ENCODE results near the gene CRMP1.

Gene CRMP1

DNA sequence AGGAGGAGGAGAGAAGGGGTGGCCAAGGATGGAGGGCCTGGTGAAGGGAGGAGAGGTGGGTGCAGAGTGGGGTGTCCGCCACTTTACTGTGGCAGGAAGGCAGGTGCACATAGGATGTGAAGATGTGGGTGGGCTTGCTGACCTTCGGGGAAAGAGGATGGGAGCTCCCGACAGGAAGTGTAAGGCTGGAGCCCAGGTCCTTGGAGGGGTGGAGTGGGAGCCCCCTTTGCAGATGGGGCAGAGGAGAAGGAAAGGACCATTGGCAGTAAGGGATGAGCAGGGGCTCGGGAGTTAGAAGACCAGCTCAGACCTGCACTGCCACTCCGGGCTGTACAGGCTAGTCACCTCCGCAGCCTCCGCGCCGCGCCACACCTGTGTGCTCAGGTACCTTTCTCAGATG is 92.4 kb downstream of the CRMP1 start:
- Histone ChIP-seq H3K27ac (ENCODE audit: insufficient read depth, low read depth, low read length, poor library complexity, severe bottlenecking) (no peak overlapping the region), H3K27me3 (ENCODE audit: control insufficient read depth, insufficient read depth, low read length, poor library complexity, severe bottlenecking) (no peaks in the 10 kb centered on the region), H3K4me3 (ENCODE audit: insufficient read depth, low read depth, low read length) (no peak overlapping the region), H3K9me3 (ENCODE audit: control insufficient read depth, low read length) (no peaks in the 10 kb centered on the region), H3K36me3 (ENCODE audit: control insufficient read depth, insufficient read depth, low read length) (peaks cover 11% of the 10 kb centered on the region), H3K4me1 (ENCODE audit: control insufficient read depth, insufficient read depth, low read length) (no peaks in the 10 kb centered on the region)
- 95 to 96% methylated on average over 8 to 10 of the region's 10 CpGs for WGBS, 2 experiments

- Histone ChIP-seq H3K27ac (ENCODE audit: insufficient read depth, low read depth, low read length, poor library complexity, severe bottlenecking) (no peak overlapping the region), H3K36me3 (ENCODE audit: control insufficient read depth, insufficient read depth, low read length) (peaks cover 11% of the 10 kb centered on the region), H3K27me3 (ENCODE audit: control insufficient read depth, insufficient read depth, low read length, poor library complexity, severe bottlenecking) (no peaks in the 10 kb centered on the region), H3K9me3 (ENCODE audit: control insufficient read depth, low read length) (no peaks in the 10 kb centered on the region), H3K4me3 (ENCODE audit: insufficient read depth, low read depth, low read length) (no peak overlapping the region), H3K4me1 (ENCODE audit: control insufficient read depth, insufficient read depth, low read length) (no peaks in the 10 kb centered on the region)
- 91 to 94% methylated on average over 11 of the region's 11 CpGs for WGBS, 2 experiments
These were observed 93.5 kb downstream of the CRMP1 start for GRCh38 chr4:5799406-5799805.

DNA sequence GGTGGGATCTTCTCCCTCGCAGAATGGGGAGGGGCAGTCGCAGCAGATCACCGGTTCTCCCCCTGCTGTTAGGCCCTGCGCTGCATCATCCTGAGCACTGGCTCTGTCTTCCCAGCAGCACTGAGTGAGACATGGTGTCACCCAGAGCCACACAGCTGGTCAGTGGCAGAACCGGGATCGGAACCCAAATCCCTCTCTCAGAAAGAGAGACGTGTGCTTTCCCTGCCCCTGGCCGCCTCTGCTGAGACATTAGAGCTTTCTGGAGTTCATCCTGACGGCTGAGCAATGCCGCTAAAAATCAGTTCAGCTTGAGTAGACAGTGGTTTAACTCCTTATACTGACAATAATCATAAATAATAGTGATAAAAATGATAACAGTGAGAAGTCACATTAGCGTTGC is 93.9 kb downstream of the CRMP1 start:
- 91 to 96% methylated on average over 10 to 11 of the region's 11 CpGs for WGBS, 2 experiments
- H3K4me3 ChIP-seq (ENCODE audit: insufficient read depth, low read depth, low read length): no peak overlapping the region
- H3K36me3 ChIP-seq (ENCODE audit: control insufficient read depth, insufficient read depth, low read length): peaks cover 11% of the 10 kb centered on the region

GRCh38 chr4:5798462-5798861 is 94.4 kb downstream of the CRMP1 start:
- H3K36me3 ChIP-seq (ENCODE audit: control insufficient read depth, insufficient read depth, low read length): peaks cover 11% of the 10 kb centered on the region
- H3K27ac ChIP-seq (ENCODE audit: insufficient read depth, low read depth, low read length, poor library complexity, severe bottlenecking): no peak overlapping the region
- no peak overlapping the region for H3K4me3 ChIP-seq (ENCODE audit: insufficient read depth, low read depth, low read length)
- H3K27me3 ChIP-seq (ENCODE audit: control insufficient read depth, insufficient read depth, low read length, poor library complexity, severe bottlenecking): no peaks in the 10 kb centered on the region
- H3K9me3 ChIP-seq (ENCODE audit: control insufficient read depth, low read length): no peaks in the 10 kb centered on the region
- 93 to 95% methylated on average over 11 of the region's 11 CpGs for WGBS, 2 experiments
- H3K4me1 ChIP-seq (ENCODE audit: control insufficient read depth, insufficient read depth, low read length): no peaks in the 10 kb centered on the region

More for the DNA sequence above, 93.9 kb downstream of the CRMP1 start:
- Histone ChIP-seq H3K27me3 (ENCODE audit: control insufficient read depth, insufficient read depth, low read length, poor library complexity, severe bottlenecking) (no peaks in the 10 kb centered on the region), H3K9me3 (ENCODE audit: control insufficient read depth, low read length) (no peaks in the 10 kb centered on the region), H3K27ac (ENCODE audit: insufficient read depth, low read depth, low read length, poor library complexity, severe bottlenecking) (no peak overlapping the region), H3K4me1 (ENCODE audit: control insufficient read depth, insufficient read depth, low read length) (no peaks in the 10 kb centered on the region)

GRCh38 chr4:5797866-5798265 is 95.0 kb downstream of the CRMP1 start:
- 94 to 97% methylated on average over 6 of the region's 6 CpGs for WGBS, 2 experiments
- peaks cover 10% of the 10 kb centered on the region for H3K36me3 ChIP-seq (ENCODE audit: control insufficient read depth, insufficient read depth, low read length)
- H3K4me1 ChIP-seq (ENCODE audit: control insufficient read depth, insufficient read depth, low read length): no peaks in the 10 kb centered on the region
- H3K9me3 ChIP-seq (ENCODE audit: control insufficient read depth, low read length): no peaks in the 10 kb centered on the region
- H3K27me3 ChIP-seq (ENCODE audit: control insufficient read depth, insufficient read depth, low read length, poor library complexity, severe bottlenecking): no peaks in the 10 kb centered on the region
- H3K27ac ChIP-seq (ENCODE audit: insufficient read depth, low read depth, low read length, poor library complexity, severe bottlenecking): no peak overlapping the region
- no peak overlapping the region for H3K4me3 ChIP-seq (ENCODE audit: insufficient read depth, low read depth, low read length)

DNA sequence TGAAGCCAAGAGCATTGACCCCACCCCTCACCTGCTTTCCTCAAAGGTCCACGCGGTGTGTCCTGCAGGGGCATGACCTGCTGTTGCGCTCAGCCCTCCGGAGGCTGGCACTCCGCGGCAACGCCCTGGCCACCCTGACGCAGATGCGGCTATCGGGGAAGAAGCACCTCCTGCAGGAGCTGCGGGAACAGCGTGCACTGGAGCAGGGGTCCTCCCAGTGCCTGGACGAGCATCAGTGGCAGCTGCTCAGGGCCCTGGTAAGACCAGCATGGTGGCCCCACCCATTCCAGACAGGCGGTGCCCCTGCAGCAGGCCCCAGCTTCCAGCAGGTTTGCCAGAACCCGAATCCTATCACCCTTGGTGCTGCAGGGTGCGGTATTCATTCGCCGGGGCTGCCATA is 95.9 kb downstream of the CRMP1 start:
- H3K9me3 ChIP-seq (ENCODE audit: control insufficient read depth, low read length): no peaks in the 10 kb centered on the region
- H3K36me3 ChIP-seq (ENCODE audit: control insufficient read depth, insufficient read depth, low read length): peaks cover 3% of the 10 kb centered on the region
- no peaks in the 10 kb centered on the region for H3K27me3 ChIP-seq (ENCODE audit: control insufficient read depth, insufficient read depth, low read length, poor library complexity, severe bottlenecking)
- H3K27ac ChIP-seq (ENCODE audit: insufficient read depth, low read depth, low read length, poor library complexity, severe bottlenecking): no peak overlapping the region
- WGBS, 2 experiments: 92% methylated on average over 18 of the region's 18 CpGs
- H3K4me3 ChIP-seq (ENCODE audit: insufficient read depth, low read depth, low read length): no peak overlapping the region
- H3K4me1 ChIP-seq (ENCODE audit: control insufficient read depth, insufficient read depth, low read length): no peaks in the 10 kb centered on the region

GRCh38 chr4:5795580-5795979 is 97.3 kb downstream of the CRMP1 start:
- Histone ChIP-seq H3K9me3 (ENCODE audit: control insufficient read depth, low read length) (no peaks in the 10 kb centered on the region), H3K4me3 (ENCODE audit: insufficient read depth, low read depth, low read length) (no peak overlapping the region), H3K27ac (ENCODE audit: insufficient read depth, low read depth, low read length, poor library complexity, severe bottlenecking) (no peak overlapping the region), H3K4me1 (ENCODE audit: control insufficient read depth, insufficient read depth, low read length) (no peaks in the 10 kb centered on the region), H3K36me3 (ENCODE audit: control insufficient read depth, insufficient read depth, low read length) (peaks cover 3% of the 10 kb centered on the region), H3K27me3 (ENCODE audit: control insufficient read depth, insufficient read depth, low read length, poor library complexity, severe bottlenecking) (no peaks in the 10 kb centered on the region)
- 91 to 92% methylated on average over 4 to 5 of the region's 5 CpGs for WGBS, 2 experiments

DNA sequence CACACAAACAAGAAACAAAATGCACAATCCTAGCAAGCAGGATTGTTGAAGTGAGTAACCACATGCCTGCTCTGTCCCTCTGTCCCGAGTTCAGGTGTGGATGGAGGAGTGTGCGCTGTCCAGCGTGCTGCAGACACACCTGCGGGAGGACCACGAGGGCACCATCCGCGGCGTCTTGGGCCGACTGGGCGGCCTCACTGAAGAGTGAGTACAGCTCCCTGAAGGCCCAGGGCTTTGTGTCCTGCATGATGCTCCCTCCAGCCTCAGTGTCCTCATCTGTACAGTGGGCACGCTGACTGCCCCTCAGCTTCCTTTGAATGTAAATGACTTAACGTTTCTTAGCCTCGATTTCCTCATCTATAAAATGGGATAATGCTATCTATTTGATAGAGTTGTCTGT is 99.4 kb downstream of the CRMP1 start:
- WGBS, 2 experiments: 92 to 93% methylated on average over 11 to 13 of the region's 13 CpGs
- H3K36me3 ChIP-seq (ENCODE audit: control insufficient read depth, insufficient read depth, low read length): peaks cover 3% of the 10 kb centered on the region

DNA sequence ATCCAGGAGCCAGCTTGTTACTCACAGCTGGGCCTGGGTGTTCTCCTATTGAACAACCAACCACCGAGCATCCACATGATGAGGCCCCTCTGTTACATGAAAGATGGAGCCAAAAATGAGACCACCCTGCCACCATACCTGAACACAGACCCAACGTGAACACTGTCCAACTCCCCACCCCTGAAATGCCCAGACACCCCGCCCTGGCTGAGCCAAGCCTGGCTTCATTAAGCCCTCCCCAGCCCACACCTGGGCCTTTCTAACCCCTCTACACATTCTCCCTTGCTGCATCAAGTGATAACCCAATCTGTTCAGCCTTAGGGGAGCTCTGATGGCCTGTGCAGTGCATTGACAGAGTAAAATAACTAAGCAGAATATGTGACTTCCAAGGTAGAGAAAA is 101.2 kb downstream of the CRMP1 start:
- WGBS, 2 experiments: 92 to 95% methylated on average over 3 of the region's 3 CpGs
- Histone ChIP-seq H3K27me3 (ENCODE audit: control insufficient read depth, insufficient read depth, low read length, poor library complexity, severe bottlenecking) (no peaks in the 10 kb centered on the region), H3K27ac (ENCODE audit: insufficient read depth, low read depth, low read length, poor library complexity, severe bottlenecking) (no peak overlapping the region), H3K9me3 (ENCODE audit: control insufficient read depth, low read length) (no peaks in the 10 kb centered on the region), H3K4me1 (ENCODE audit: control insufficient read depth, insufficient read depth, low read length) (no peaks in the 10 kb centered on the region), H3K4me3 (ENCODE audit: insufficient read depth, low read depth, low read length) (no peak overlapping the region), H3K36me3 (ENCODE audit: control insufficient read depth, insufficient read depth, low read length) (peaks cover 11% of the 10 kb centered on the region)

More for the DNA sequence above, 99.4 kb downstream of the CRMP1 start:
- Histone ChIP-seq H3K4me1 (ENCODE audit: control insufficient read depth, insufficient read depth, low read length) (no peaks in the 10 kb centered on the region), H3K27ac (ENCODE audit: insufficient read depth, low read depth, low read length, poor library complexity, severe bottlenecking) (no peak overlapping the region), H3K27me3 (ENCODE audit: control insufficient read depth, insufficient read depth, low read length, poor library complexity, severe bottlenecking) (no peaks in the 10 kb centered on the region), H3K4me3 (ENCODE audit: insufficient read depth, low read depth, low read length) (no peak overlapping the region), H3K9me3 (ENCODE audit: control insufficient read depth, low read length) (no peaks in the 10 kb centered on the region)

DNA sequence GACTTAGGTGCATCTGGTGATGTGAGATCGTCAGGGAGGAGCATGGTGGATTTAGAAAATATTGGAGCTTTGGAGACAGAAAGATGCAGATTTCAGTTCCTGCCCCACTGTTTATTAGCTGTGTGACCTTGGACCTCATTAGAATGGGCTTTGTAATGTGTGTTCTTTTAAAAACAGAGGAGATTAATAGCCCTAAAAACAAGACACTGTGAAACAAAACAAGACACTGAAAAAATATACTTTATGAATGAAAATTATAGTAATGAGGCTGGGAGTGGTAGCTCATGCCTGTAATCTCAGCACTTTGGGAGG is 102.4 kb downstream of the CRMP1 start:
- no peak overlapping the region for H3K4me3 ChIP-seq (ENCODE audit: insufficient read depth, low read depth, low read length)
- no peak overlapping the region for H3K27ac ChIP-seq (ENCODE audit: insufficient read depth, low read depth, low read length, poor library complexity, severe bottlenecking)
- WGBS, 2 experiments: 65 to 70% methylated on average over 1 of the region's 1 CpG
- no peaks in the 10 kb centered on the region for H3K27me3 ChIP-seq (ENCODE audit: control insufficient read depth, insufficient read depth, low read length, poor library complexity, severe bottlenecking)
- H3K4me1 ChIP-seq (ENCODE audit: control insufficient read depth, insufficient read depth, low read length): no peaks in the 10 kb centered on the region
- no peaks in the 10 kb centered on the region for H3K9me3 ChIP-seq (ENCODE audit: control insufficient read depth, low read length)
- H3K36me3 ChIP-seq (ENCODE audit: control insufficient read depth, insufficient read depth, low read length): peaks cover 13% of the 10 kb centered on the region

DNA sequence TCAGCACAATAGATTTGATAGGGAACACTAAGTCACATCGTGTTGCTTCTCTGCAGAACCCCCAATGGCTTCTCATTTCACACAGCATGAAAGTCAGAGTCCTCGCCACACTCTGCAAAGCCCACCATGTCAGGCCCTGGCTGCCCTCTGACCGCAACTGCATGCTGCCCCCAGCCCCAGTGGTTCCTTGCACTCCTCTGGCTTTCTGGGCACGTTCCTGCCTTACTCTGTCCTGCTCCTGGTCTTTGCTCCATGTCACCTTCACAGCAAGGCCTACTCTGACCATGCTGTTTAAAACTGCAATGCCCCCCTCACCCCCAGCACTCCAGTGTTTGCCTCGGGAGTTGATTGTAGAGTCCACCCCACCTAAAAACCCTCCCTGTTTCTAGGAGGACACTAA is 103.7 kb downstream of the CRMP1 start:
- no peak overlapping the region for H3K27ac ChIP-seq (ENCODE audit: insufficient read depth, low read depth, low read length, poor library complexity, severe bottlenecking)
- peaks cover 13% of the 10 kb centered on the region for H3K36me3 ChIP-seq (ENCODE audit: control insufficient read depth, insufficient read depth, low read length)
- H3K27me3 ChIP-seq (ENCODE audit: control insufficient read depth, insufficient read depth, low read length, poor library complexity, severe bottlenecking): no peaks in the 10 kb centered on the region
- WGBS, 2 experiments: 82 to 87% methylated on average over 5 of the region's 5 CpGs
- H3K9me3 ChIP-seq (ENCODE audit: control insufficient read depth, low read length): no peaks in the 10 kb centered on the region
- H3K4me3 ChIP-seq (ENCODE audit: insufficient read depth, low read depth, low read length): no peak overlapping the region
- no peaks in the 10 kb centered on the region for H3K4me1 ChIP-seq (ENCODE audit: control insufficient read depth, insufficient read depth, low read length)
